ENCODE measurements around the gene MEX3C. TPM values are rescaled to one million over a fixed set of nuclear protein-coding genes. Genes with fewer than 3 reads are reported as not detected.

MEX3C gene
- polyA plus RNA-seq, 4 donors: 61.0 to 74.4 (median 70.5) TPM

GRCh38 chr18:51192026-51192425, 5.5 kb downstream of the MEX3C start:
- no peak for DNase-seq (ENCODE audit: low read depth in 4 of 4, low spot score in 2 of 4)

DNA sequence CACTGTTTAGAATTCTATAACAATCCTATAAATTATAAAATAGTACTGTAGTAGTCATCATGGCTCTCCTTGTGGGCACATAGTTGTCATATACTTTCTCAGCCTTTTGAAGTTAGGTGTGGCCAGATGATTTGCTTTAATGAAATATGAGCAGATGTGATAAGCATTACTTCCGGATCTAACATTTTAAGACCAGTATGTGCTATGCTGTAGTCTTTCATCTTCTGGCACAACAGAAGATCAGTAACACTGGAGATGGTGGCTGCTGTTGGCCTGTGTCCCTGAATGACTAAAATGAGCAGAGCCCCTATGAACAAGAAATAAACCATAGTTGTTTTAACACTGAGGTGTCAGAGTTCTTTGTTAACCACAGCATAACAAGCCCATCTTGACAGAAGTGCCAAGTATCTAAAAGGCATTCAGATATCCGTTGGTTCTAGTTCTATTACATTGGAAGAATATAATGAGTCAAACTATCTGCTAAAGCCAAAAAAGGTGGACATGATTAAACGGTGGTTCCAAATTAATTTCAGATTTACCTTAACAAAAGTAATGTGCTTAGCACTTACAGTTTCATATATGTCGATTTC, 6.3 kb downstream of the MEX3C start:
- DNase-seq (ENCODE audit: low read depth in 4 of 4, low spot score in 2 of 4): no peak

DNA sequence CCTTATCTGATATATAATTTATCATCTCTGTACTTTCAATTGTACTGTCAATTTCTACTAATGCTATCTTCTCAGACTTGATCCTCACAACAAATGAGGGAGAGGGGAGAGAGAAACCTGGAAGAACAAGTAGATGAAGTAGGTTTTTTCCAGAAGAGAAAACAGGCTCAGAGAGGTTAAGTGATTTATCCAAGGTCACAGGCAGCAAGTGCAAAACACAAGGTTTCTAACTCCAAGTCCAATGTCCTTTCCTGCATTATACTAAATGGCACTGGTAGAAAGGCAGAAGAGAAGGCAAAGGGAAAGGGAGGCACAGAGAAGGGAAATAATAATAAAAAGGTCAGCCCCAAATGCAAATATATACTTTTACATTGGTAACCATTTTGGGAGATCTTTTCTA, 7.5 kb downstream of the MEX3C start:
- DNase-seq (ENCODE audit: low read depth in 4 of 4, low spot score in 2 of 4): no peak

- no peak for DNase-seq (ENCODE audit: low read depth in 4 of 4, low spot score in 2 of 4)
These were observed 9.3 kb downstream of the MEX3C start for GRCh38 chr18:51188024-51188701.

- no peak for DNase-seq (ENCODE audit: low read depth in 4 of 4, low spot score in 2 of 4)
These were observed 12.4 kb downstream of the MEX3C start for GRCh38 chr18:51185075-51185474.

DNA sequence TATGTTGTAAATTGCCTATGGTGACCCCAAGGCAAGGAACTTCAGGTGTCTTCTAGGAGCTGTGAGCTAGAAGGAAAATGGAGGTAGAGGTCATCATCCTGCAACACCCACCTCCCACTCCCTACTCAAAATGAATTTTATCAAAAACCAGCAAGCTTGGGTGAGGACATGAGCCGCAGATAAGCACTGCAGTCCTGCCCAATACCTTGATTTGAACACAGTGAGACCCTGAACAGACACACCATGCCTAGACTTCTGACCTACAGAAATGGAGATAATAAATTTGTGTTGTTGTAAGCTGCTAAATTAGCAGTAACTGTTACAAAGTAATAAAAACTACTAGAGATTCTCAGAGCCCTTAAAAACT, 13.4 kb downstream of the MEX3C start:
- DNase-seq (ENCODE audit: low read depth in 4 of 4, low spot score in 2 of 4): no peak

DNA sequence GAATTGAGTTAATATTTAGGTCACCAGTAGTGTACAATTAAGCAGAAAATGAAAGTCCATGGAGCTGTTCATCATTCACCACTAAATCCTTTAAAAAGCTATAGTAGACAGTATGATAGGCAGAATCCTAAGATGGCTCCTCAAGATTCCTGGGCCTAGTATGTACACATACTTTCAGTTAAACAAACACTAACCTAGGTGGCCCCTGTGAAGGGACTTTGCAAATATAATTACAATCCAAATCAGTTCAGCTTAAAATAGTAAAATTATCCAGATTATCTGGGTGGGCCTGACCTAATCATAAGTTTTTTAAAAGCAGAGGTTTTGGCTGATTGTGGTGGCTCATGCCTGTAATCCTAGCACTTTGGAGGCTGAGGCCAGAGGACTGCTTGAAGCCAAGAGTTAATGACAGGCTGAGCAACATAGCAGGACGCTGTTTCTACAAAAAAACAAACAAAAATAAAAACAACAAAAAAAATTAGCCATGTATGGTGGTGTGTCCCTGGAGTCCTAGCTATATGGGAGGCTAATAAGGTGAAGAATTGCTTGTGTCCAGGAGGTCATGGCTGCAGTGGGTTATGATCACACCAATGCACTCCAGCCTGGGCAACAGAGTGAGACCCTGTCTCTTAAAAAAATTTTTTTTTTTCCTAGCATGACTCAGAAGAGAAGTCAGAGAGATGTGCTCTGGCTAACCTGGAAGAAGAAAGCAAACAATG, 13.9 kb downstream of the MEX3C start:
- no peak for DNase-seq (ENCODE audit: low read depth in 4 of 4, low spot score in 2 of 4)

DNA sequence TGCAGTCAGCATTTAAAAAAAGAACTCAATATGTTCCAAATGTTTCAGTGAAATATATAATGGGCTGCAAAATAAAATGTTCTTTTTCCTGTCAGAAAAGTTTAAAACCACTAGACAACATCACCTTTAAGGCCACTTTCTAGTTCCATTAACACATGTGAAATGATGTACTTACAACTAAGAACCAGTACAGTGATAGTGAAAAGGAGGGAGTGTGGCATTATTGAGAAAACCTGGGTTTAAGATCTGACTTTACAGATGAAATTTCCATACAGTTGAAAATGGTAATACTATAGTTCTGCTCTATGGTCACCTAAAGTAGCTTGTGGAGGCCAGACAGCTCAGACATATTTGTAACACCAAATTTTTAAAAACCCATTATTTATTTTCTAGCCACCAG, 14.7 kb downstream of the MEX3C start:
- DNase-seq (ENCODE audit: low read depth in 4 of 4, low spot score in 2 of 4): no peak

GRCh38 chr18:51171625-51172259, 25.7 kb downstream of the MEX3C start:
- DNase-seq (ENCODE audit: low read depth in 4 of 4, low spot score in 2 of 4): no peak

DNA sequence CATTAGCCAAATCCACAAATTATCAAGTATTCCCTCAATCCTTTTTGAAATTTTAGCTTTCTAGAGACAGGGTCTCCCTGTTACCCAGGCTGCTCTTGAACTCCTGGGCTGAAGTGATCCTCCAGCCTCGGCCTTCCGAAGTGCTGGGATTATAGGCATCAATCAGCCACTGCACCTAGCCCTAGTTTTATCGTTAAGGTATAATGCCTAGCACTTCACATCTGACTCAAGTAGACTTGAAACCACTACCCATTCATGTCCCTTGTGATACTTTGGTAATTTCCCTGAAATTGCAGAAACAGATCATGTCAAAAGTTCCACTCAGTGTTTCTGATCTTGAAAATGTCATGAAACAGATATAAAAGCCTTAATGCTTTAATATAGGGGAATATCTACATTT, 26.3 kb downstream of the MEX3C start:
- no peak for DNase-seq (ENCODE audit: low read depth in 4 of 4, low spot score in 2 of 4)

GRCh38 chr18:51170664-51171063, 26.8 kb downstream of the MEX3C start:
- no peak for DNase-seq (ENCODE audit: low read depth in 4 of 4, low spot score in 2 of 4)

DNA sequence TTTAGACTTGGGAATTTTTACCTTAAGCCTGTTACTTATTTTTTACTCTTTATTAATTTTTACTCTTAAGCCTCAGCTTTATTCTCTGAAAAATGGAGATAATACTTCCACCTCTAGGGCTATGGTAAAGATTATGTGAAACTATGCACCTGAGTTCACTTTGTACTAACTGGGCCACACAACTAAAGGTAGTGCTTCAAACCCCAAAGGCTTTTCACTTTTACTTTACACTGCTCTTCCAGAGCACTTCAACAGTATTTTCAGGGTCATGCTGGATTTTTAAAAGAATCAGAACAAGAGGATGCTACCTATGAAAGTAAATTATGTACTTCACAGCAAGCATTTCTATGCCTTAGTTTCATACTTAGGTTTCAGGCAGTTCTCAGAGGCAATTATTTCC, 27.8 kb downstream of the MEX3C start:
- no peak for DNase-seq (ENCODE audit: low read depth in 4 of 4, low spot score in 2 of 4)

DNA sequence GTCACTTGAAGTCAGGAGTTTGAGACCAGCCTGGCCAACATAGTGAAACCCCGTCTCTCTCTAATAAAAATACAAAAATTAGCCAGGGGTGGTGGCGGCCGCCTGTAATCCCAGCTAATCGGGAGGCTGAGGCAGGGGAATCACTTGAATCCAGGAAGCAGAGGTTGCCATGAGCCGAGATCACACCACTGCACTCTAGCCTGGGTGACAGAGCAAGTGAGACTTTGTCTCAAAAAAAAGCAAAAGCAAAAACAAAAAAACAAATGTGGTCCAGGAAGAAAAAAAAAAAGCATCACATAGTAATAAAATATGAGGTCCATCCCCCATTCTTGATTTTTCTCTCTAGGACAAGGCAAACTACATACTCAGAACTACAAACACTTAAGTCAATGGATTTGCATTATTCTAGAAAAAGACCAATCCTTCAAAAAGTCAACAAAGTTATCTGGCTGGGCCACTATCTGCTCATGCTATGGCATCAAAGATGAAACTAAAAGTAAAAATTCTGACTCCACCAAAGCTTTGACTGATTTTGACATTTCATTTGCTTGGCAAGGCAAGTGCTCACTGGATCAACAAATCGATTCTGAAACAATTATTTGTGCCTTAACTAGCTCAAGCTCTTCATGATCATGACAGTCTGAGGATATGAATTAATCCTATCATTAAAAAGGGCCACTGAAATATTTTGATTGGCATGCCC, 28.4 kb downstream of the MEX3C start:
- no peak for DNase-seq (ENCODE audit: low read depth in 4 of 4, low spot score in 2 of 4)

GRCh38 chr18:51168026-51168742, 29.3 kb downstream of the MEX3C start:
- no peak for DNase-seq (ENCODE audit: low read depth in 4 of 4, low spot score in 2 of 4)

GRCh38 chr18:51165296-51165695, 32.2 kb downstream of the MEX3C start:
- DNase-seq (ENCODE audit: low read depth in 4 of 4, low spot score in 2 of 4): no peak

- DNase-seq (ENCODE audit: low read depth in 4 of 4, low spot score in 2 of 4): no peak
These were observed 32.7 kb downstream of the MEX3C start for GRCh38 chr18:51164761-51165281.

DNA sequence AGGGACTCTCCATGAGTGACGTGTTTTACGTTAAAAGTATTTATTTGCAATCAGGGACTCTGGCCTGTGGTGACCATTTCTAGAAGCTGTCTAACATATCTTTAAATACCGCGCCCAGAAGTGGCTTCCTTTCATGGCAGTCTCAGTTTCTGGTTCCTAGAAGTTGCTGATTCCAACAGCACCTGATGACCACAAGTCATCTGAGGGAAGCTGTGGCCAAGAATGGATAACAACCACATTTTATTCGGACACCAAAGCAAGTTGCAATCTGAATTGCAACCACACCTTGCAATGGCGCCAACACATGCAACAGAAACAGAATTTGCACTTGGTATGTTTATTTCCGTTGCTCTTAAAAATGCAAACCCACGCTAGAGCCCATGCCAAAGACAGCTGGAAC, 33.1 kb downstream of the MEX3C start:
- no peak for DNase-seq (ENCODE audit: low read depth in 4 of 4, low spot score in 2 of 4)

- no peak for DNase-seq (ENCODE audit: low read depth in 4 of 4, low spot score in 2 of 4)
These were observed 33.9 kb downstream of the MEX3C start for GRCh38 chr18:51163543-51163942.

GRCh38 chr18:51162617-51163016, 34.9 kb downstream of the MEX3C start:
- no peak for DNase-seq (ENCODE audit: low read depth in 4 of 4, low spot score in 2 of 4)

- DNase-seq (ENCODE audit: low read depth in 4 of 4, low spot score in 2 of 4): no peak
These were observed 36.8 kb downstream of the MEX3C start for GRCh38 chr18:51160646-51161045.
